ENCODE data around the gene ICAM1.

The ICAM1 gene

GRCh38 chr19:10328558-10329429, 57.9 kb downstream of the ICAM1 start:
- no peak for DNase-seq

GRCh38 chr19:10329555-10329954, 58.6 kb downstream of the ICAM1 start:
- no peak for DNase-seq

GRCh38 chr19:10332158-10332964, 61.4 kb downstream of the ICAM1 start:
- no peak for DNase-seq

- peak; percentile 96 for DNase-seq
Observed at GRCh38 chr19:10332965-10333757, 62.2 kb downstream of the ICAM1 start, which contains the start of gene RAVER1. Gene RAVER1 (minus strand): TSS chr19:10333529. CDS start chr19:10333507, 22 bp downstream.

- DNase-seq = no peak
Observed at GRCh38 chr19:10333758-10334587, 63.1 kb downstream of the ICAM1 start.

- no peak for DNase-seq
Observed at GRCh38 chr19:10334588-10335351, 63.9 kb downstream of the ICAM1 start.

GRCh38 chr19:10335352-10335985, 64.5 kb downstream of the ICAM1 start:
- DNase-seq = no peak

All from effector CD4-positive, alpha-beta T cell (primary cell).